ENCODE measurements around the gene C9orf78. TPM values are rescaled to one million over a fixed set of nuclear protein-coding genes. Genes with fewer than 3 reads are reported as not detected.

The C9orf78 gene
- total RNA-seq, 1 experiment from 2014 or later: 30.0 TPM

- peaks cover 76% of the 10 kb centered on the region for H3K36me3 Mint-ChIP-seq (ENCODE audit: insufficient read depth, unreplicated experiment)
- no peaks in the 10 kb centered on the region for H3K9me3 Mint-ChIP-seq (ENCODE audit: unreplicated experiment)
- H3K27ac Mint-ChIP-seq (ENCODE audit: low read depth, unreplicated experiment): no peak overlapping the region
- CTCF ChIA-PET: no interaction called here
- no peaks in the 10 kb centered on the region for H3K27me3 Mint-ChIP-seq (ENCODE audit: insufficient read depth, unreplicated experiment)
- no peak for DNase-seq (ENCODE audit: unreplicated experiment)
- TF ChIP-seq CTCF (IDR thresholded peaks at IDR 0.05; ENCODE audit: unreplicated experiment): no peak
- no peaks in the 10 kb centered on the region for H3K4me1 Mint-ChIP-seq (ENCODE audit: insufficient read depth, unreplicated experiment)
- H3K4me3 Mint-ChIP-seq (ENCODE audit: unreplicated experiment): no peak overlapping the region
- POLR2A ChIA-PET: interaction anchor here (0.7 to 3.2 kb wide), 4 partner anchors 11 to 242 kb away, joined by 3 to 16 read pairs (median 3); partner anchors contain the start of genes GPR107 and TOR1A
- TSS peak; percentile 47 for BruUV-seq (replicated peaks)
- intact Hi-C loops (cut with micrococcal nuclease): no loop called here
These were observed 24.3 kb downstream of the C9orf78 start for GRCh38 chr9:129810788-129811187.

DNA sequence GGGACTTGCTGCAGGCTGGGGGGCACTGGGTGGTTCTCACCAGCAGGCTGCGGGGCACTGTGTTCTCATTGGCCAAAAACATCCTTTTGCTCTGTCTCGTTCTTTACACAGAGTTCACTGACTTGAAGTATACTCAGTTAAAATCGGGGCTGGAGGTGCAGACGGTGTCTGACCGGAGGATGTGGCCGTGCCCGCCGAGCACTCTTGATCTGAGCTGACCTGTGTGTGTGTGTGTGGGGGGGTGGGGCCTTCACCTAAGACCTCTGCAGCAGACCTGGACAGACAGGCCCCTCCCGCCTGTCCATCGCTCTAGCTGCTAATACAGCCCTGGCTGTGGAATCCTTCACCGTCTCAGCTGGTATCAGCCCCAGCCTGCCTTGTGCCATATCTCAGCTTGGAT lies 25.0 kb downstream of the C9orf78 start:
- no peaks in the 10 kb centered on the region for H3K9me3 Mint-ChIP-seq (ENCODE audit: unreplicated experiment)
- no peaks in the 10 kb centered on the region for H3K4me1 Mint-ChIP-seq (ENCODE audit: insufficient read depth, unreplicated experiment)
- ChIA-PET CTCF (no interaction called here), POLR2A (interaction anchor here (3.2 kb wide), 1 partner anchor 12 kb away, joined by 16 read pairs; the partner anchor contains the start of gene TOR1A)
- H3K36me3 Mint-ChIP-seq (ENCODE audit: insufficient read depth, unreplicated experiment): peaks cover 72% of the 10 kb centered on the region
- TF ChIP-seq CTCF (IDR thresholded peaks at IDR 0.05; ENCODE audit: unreplicated experiment): no peak
- no peaks in the 10 kb centered on the region for H3K27me3 Mint-ChIP-seq (ENCODE audit: insufficient read depth, unreplicated experiment)
- H3K4me3 Mint-ChIP-seq (ENCODE audit: unreplicated experiment): no peak overlapping the region
- BruUV-seq (replicated peaks): no TSS peak
- no peak for DNase-seq (ENCODE audit: unreplicated experiment)
- H3K27ac Mint-ChIP-seq (ENCODE audit: low read depth, unreplicated experiment): no peak overlapping the region
- intact Hi-C loops (cut with micrococcal nuclease): no loop called here

GRCh38 chr9:129809346-129809745 lies 25.7 kb downstream of the C9orf78 start:
- peaks cover 69% of the 10 kb centered on the region for H3K36me3 Mint-ChIP-seq (ENCODE audit: insufficient read depth, unreplicated experiment)
- CTCF ChIA-PET: no interaction called here
- POLR2A ChIA-PET: no interaction called here
- H3K9me3 Mint-ChIP-seq (ENCODE audit: unreplicated experiment): no peaks in the 10 kb centered on the region
- no peak overlapping the region for H3K27ac Mint-ChIP-seq (ENCODE audit: low read depth, unreplicated experiment)
- H3K4me1 Mint-ChIP-seq (ENCODE audit: insufficient read depth, unreplicated experiment): no peaks in the 10 kb centered on the region
- intact Hi-C loops (cut with micrococcal nuclease): no loop called here
- BruUV-seq (replicated peaks): no TSS peak
- no peak overlapping the region for H3K4me3 Mint-ChIP-seq (ENCODE audit: unreplicated experiment)
- no peak for DNase-seq (ENCODE audit: unreplicated experiment)
- H3K27me3 Mint-ChIP-seq (ENCODE audit: insufficient read depth, unreplicated experiment): no peaks in the 10 kb centered on the region
- TF ChIP-seq CTCF (IDR thresholded peaks at IDR 0.05; ENCODE audit: unreplicated experiment): no peak

DNA sequence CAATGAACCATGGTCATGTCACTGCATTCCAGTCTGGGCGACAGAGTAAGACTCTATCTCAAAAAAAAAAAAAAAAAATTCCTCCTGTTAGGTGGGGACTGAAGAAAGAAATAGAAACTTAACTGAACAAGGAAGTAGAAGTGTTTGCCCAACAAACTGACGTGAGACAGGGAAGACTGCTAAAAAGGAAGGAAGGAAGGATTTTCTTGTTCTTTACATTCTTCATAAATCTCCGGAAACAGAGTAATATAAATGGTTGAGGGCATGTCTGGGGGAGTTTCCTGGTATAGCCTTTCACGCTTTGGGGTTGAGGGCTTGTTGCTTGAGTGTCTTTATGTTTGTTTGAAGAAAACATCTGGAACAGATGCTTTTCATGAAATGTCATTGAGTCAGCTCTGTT lies 29.0 kb downstream of the C9orf78 start:
- no TSS peak for BruUV-seq (replicated peaks)
- H3K9me3 Mint-ChIP-seq (ENCODE audit: unreplicated experiment): no peaks in the 10 kb centered on the region

More for the DNA sequence above, 29.0 kb downstream of the C9orf78 start:
- no peak for TF ChIP-seq CTCF (IDR thresholded peaks at IDR 0.05; ENCODE audit: unreplicated experiment)
- peaks cover 36% of the 10 kb centered on the region for H3K36me3 Mint-ChIP-seq (ENCODE audit: insufficient read depth, unreplicated experiment)
- H3K4me3 Mint-ChIP-seq (ENCODE audit: unreplicated experiment): no peak overlapping the region
- intact Hi-C loops (cut with micrococcal nuclease): no loop called here
- DNase-seq (ENCODE audit: unreplicated experiment): no peak
- ChIA-PET POLR2A (no interaction called here), CTCF (interaction anchor here (0.7 to 0.9 kb wide), 2 partner anchors 15 to 86 kb away, joined by 3 read pairs; no protein-coding TSS in a partner anchor)
- H3K27ac Mint-ChIP-seq (ENCODE audit: low read depth, unreplicated experiment): no peak overlapping the region
- no peaks in the 10 kb centered on the region for H3K4me1 Mint-ChIP-seq (ENCODE audit: insufficient read depth, unreplicated experiment)
- H3K27me3 Mint-ChIP-seq (ENCODE audit: insufficient read depth, unreplicated experiment): no peaks in the 10 kb centered on the region

Data from MCF 10A (cell line).